Effector CD4-positive, alpha-beta T cell (primary cell): ENCODE data around the gene ACADVL.
"Not testable (repeated sequence)": the region's sequence is repeated elsewhere in the genome, so short reads cannot be mapped to it uniquely, and the experiment has no call there.

Experiments used
- DNase-seq: peaks from one replicate; pipeline ENCODE4 v3.0.0-alpha.2; 2020
- total RNA-seq: gene quantifications from one replicate; lab custom pipeline; 2026; lab: John Stamatoyannopoulos, UW

ACADVL gene
- 161 reads per million, percentile 90 among the genes with 10 or more reads in this experiment for total RNA-seq

GRCh38 chr17:7219812-7220592, at the start of gene ACADVL, which contains the start of gene DLG4:
TSS of gene ACADVL (plus strand) at chr17:7219938. CDS start at chr17:7219985, 47 bp downstream.
TSS of gene DLG4 (minus strand) at chr17:7219836.
- DNase-seq: peak; percentile 69

- not testable (repeated sequence) for DNase-seq
These were observed 47.1 kb upstream of the ACADVL start for GRCh38 chr17:7172522-7173191.

GRCh38 chr17:7173687-7174602, 45.8 kb upstream of the ACADVL start:
- DNase-seq: peak; percentile 38

GRCh38 chr17:7174603-7175326, 45.0 kb upstream of the ACADVL start:
- no peak for DNase-seq

GRCh38 chr17:7175330-7175733, 44.4 kb upstream of the ACADVL start:
- no peak for DNase-seq

GRCh38 chr17:7176107-7176840, 43.5 kb upstream of the ACADVL start:
- DNase-seq: no peak

- DNase-seq: no peak
These were observed 42.9 kb upstream of the ACADVL start for GRCh38 chr17:7176841-7177190.

GRCh38 chr17:7177191-7177953, 42.4 kb upstream of the ACADVL start:
- DNase-seq: peak; percentile 56

GRCh38 chr17:7177954-7178477, 41.7 kb upstream of the ACADVL start:
- DNase-seq: no peak

GRCh38 chr17:7178973-7179316, 40.8 kb upstream of the ACADVL start:
- no peak for DNase-seq

- no peak for DNase-seq
These were observed 40.2 kb upstream of the ACADVL start, which contains the start of gene ASGR1 for GRCh38 chr17:7179317-7180254. TSS of gene ASGR1 (minus strand) at chr17:7179370. CDS start at chr17:7178563, 807 bp downstream.

GRCh38 chr17:7182101-7182500, 37.6 kb upstream of the ACADVL start:
- DNase-seq: not testable (repeated sequence)

GRCh38 chr17:7183433-7184090, 36.2 kb upstream of the ACADVL start:
- no peak for DNase-seq

GRCh38 chr17:7184091-7184488, 35.6 kb upstream of the ACADVL start:
- no peak for DNase-seq

- DNase-seq: no peak
These were observed 35.1 kb upstream of the ACADVL start for GRCh38 chr17:7184647-7185046.

GRCh38 chr17:7186241-7186640, 33.5 kb upstream of the ACADVL start:
- DNase-seq: no peak

- DNase-seq: no peak
These were observed 29.3 kb upstream of the ACADVL start for GRCh38 chr17:7190276-7190917.

GRCh38 chr17:7191069-7191468, 28.7 kb upstream of the ACADVL start:
- DNase-seq: no peak
